GM20431 (cell line): Measurements from ENCODE around the gene NGDN.

Experiments
- in situ Hi-C: fragments of 300-500 bp; cut with MseI, MboI; formaldehyde crosslinking; loops from one replicate; pipeline ENCODE4 v1.15.0; 2020; ENCODE audit warnings: low sequenced_read_pairs; ENCODE audit not compliant: unreplicated experiment

The NGDN gene

DNA sequence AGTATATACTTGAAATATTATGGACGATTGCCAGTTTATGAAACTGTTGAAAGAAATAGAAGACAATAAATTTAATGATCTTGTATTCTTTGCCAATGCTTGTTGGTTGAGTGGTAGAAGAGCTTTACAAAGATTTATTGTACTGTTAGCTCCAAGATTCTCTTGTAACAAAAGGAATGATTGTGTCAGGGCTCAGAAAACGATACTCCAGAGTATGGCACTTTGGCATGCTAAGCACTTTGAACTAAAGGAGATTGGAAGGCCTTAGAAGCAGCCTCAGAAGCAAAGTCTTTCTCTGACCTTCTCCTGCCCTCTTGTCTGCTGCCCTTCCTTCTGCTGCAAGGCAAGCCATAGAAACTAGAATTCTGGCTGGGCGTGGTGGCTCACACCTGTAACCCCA is 4.2 kb upstream of the NGDN start:
- in situ Hi-C loops: no loop called here

DNA sequence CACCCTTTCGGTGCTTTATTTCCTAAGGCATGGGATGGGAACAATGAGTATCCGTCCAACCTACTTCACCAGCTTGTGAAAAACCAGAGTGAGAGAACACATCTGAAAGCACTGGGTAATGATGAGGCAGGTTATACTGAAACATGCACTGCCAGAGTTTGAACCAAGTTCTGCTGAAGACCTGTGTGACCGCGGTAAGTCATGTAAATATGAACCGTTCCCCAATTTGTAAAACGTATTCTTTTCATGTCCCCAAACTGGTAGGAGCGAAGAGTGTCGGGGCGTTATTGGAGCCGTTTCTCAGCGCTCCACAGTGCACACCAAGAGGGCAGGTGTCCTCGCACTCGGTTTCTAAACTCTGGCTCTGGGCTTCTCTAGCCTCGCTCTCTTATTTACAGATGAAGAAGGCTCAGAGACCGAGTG is 788 bp upstream of the NGDN start:
- in situ Hi-C loops: no loop called here

DNA sequence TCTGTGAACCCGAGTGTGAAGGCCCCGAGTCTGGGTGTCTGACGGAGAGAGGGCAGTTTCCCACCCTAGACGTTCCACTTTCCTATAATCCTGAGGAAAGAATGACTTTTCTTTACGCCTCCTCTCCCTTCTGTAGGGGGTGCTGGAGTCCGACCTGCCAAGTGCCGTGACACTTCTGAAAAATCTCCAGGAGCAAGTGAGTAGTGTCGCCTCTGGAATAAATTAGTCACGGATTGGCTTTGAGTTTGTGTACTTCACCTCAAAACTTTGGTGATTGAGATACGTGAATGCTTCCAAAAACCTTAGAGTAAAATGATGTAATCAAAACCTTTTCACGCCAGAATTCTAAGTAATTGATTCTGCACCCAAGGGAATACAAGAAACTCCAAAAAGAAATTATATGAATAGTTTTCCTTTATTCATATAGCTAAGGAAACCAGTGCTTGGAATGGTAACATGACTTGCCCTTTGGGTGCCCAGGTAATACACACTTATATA is 452 bp downstream of the NGDN start:
- in situ Hi-C loops: loop anchor here (10.0 kb wide), 1 partner anchor 95 kb away; the partner anchor contains the start of gene AP1G2

DNA sequence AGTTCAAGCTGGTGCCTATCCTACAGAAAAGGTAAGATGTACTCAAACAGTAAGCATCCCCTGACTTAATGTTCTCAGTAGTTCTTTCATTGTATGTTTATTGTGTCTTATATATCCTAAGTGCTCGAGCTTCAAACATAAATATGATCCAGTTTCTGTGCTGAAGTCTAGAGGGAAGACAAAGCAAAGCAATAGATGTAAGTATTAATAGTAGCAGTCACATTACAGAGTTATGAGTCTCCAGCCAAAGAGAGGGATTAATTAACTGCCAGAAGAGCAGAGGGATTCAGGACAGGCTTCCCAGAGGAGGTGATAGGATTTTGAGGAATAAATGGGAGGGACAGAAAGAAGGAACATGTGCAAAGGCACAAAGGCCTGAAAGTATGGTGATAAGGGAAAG is 1.4 kb downstream of the NGDN start:
- in situ Hi-C loops: loop anchor here (10.0 kb wide), 1 partner anchor 94 kb away; the partner anchor contains the start of gene AP1G2

DNA sequence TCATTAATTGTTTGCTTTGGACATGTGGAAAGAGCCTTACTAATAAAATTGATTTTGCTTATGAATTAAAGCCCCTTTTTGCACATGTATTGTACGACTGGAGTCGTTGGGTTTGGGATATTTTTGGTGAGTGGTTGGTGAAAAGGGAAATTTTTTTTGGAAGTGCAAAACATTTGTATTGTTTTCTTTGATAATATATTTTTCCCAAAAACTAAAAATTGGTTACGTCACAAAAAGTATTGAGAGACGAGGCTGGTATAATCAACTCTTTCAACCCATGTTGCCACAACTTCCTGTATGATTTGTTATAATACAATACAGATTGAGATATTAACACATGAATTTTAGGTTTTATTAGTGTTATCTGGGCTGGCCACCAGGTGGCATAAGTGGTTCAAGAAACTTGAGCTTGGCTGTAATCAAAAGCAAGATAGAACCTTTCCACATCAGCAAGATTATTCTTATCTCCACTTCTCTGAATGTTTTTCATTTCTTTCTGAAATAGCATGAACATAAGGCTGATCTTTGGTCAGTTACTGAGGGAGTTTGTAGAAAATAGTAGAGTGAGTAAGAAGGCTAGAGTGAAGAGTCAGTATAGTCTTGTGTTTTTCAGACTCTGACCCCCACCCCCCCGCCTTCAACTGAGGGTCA is 8.7 kb downstream of the NGDN start:
- in situ Hi-C loops: loop anchor here (10.0 kb wide), 1 partner anchor 87 kb away; the partner anchor contains the start of gene AP1G2

DNA sequence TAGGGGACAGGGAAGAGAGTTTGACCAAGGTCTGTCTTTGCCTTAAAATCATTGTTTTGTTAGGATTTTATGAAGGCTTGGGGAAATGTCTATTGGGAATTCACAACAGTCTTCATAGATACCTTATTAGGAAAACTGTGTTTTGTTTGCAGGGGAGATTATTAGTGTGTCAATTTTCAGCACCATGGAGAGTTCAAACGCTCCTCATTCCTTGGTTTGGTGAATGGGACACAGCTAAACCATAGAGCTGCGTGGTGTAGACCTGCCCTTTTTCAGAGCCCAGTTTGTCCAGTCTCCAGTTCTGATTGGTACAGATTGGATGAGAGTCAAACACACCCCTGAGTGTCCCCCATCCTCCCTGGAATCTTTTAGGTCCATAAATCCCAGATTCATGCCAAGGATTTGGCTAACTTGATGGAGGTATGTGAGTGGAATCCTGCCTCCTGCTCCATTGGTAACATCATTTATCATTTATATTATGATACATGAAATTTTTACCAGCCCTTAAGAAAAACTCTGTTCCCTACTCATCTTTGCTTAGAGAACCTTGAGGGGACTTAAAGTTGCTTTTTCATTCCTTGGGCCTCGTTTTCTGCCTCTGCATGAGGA is 12.0 kb downstream of the NGDN start:
- in situ Hi-C loops: no loop called here

DNA sequence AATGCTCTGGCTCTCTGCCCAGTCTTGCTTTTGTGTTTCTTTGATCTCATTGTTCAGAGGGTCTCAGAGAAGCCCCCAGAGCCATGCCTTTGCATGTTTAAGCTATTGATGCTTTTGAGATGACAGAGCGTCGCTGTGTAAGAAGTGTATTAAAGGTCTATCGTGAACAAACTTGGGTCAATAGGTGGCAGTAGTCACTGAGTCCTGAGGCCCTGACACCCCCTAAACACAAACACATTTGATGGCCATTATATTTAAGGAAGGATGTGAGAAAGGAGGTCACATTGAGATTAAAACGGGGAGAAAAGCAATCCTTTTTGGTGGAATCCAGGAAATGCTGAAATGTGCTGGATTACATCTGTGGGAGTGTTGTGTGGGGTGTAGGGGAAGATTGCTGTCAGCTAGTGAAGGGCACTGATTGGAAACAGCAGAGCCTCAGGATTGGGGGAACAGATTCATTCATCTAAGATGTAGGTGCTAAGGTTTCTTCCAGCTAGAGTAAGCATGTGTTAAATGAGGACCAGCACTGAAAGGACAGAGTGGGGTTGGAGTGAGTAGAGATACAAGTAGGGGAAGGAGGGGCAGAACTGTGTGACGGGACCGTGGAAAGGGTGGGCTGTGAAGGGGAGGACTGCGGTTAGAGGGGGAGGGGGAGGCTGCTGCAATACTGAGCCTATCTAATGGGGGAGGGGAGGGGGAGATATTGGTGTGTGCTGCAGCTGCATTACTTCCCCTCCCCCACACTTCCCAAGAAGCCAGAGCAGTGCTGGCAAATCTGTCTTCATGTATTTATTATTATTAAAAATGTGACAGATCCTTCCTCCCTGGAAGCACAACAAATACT is 12.7 kb downstream of the NGDN start:
- in situ Hi-C loops: no loop called here

DNA sequence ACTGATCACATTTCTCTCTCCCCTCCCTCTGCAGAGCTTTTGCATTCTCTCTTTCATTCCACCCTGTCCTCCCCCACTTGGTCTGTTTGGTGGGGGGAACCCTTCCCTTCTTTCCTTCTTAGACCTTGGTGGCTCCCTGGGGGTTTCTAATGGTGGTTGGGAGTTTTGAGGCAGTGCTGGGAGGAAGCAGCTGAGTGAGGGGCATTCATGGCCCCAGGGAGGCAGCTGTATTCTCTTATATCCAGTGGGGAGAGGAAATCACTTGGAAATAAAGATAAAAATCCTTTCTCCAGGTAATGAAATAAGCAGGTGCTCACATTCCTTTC is 13.3 kb downstream of the NGDN start:
- in situ Hi-C loops: no loop called here

DNA sequence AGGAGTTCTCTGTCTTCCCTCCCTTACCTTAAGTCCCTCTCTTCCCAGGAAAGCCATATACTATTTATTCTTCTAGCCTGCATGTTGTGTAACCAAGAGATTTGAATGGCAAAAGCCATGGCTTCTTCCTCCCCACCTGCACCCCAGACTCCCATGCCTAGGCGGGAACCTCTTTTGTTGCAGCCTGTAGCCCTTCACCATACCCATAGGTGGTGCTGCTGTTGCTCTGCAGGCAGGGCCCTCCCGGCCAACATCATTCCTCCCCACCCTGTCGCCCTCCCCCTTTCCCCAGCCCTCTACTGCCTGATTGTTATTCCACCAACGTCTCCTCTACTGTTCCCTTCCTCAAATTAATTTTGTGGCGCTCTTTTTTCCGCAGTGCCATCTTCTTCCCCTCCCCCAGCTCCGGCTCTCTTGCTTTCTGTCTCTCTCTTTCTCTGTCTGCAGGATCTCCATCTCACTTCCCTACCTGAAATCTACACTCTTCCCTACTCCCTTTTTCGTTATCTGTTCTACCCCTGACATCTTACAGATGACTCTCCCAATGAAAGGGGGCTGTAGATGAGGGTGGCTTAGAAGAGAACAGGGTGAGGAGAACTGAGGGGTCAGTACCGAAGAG is 13.8 kb downstream of the NGDN start:
- in situ Hi-C loops: no loop called here

DNA sequence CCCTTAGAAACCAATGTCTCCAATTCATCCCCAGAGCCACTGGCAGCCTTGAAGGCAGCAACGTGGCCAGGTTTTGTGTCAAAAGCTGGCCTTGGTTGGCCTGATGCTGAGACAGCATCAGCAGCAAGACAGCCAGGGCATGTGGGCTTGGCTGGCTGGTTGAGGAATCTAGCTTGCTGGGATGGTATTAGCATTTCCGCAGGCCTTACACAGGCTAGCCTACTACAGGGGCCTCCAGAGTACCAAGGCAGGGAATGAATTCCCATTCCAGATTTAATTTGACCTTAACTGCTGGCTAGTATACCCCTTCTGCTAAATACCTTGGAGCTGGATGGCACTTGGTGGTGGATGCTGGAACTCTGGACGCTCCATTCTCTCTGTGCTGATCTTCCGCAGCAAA is 15.8 kb downstream of the NGDN start:
- in situ Hi-C loops: no loop called here

DNA sequence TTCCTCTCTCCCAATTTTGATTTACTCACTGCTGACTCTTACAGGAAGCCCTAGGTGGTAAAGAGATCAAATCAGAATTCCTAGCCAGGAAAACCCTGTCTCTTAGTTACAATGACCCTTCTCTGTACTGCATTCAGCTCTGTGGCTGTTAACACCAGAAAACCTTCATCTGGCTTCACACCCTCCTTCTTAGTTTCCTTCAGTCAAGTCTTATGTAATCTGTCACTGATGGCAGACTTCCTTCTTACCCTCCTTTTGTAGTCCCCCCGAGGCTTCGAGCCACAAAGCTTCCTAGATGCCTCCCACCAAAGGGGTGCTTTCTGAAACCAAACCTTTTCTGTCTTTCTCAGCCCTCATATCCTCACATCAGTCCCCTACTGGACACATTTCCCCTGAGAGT is 16.5 kb downstream of the NGDN start:
- in situ Hi-C loops: no loop called here

DNA sequence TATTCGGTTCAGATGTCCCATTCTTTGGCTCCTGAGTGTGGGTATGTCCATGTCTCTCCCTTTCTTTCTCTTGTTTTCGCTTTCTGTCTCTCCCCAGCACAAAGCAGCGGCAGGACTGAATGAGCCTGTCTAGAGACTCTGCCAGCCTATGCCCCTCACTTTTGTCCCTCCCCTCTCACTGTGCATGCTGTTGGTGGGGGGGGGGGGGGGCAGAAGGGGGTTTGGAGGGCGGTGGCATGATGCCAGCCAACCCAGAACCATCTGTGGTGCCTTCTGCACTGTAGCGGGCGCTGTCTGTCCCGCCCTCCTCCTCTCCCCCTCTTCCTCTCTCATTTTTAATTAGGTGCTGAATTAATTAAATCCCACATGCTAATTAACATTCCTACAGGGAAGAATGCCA is 17.7 kb downstream of the NGDN start:
- in situ Hi-C loops: no loop called here

DNA sequence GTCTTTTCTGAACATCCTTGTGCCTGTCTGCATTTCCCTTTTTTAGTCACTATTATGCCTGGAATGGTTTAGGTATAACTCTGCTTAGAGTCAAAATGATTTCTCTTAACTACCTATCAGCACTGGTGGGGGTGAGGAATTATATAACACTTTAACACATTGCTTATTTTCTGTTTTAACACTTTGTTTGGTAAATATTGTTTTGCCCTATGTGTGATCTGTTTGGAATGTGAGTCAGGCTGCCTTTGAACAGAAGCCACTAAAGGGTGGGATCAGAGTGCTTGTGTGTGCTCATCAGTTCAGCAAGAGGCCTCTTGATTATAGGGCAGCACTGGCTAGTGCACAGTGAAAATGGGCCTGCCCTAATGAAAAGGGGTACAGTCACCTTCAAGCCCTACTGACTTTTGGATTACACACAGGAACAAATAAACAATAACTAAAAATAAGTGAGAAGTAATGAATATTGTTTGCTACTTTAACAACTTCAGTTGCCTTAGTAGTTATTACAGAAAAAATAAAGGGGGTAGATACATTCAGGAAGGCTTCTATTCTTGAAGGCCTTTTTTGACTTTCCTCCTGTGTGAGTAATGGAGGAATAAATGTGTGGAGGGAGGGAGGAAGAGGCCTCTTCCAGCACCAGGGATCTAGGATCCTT is 23.2 kb downstream of the NGDN start:
- in situ Hi-C loops: no loop called here

DNA sequence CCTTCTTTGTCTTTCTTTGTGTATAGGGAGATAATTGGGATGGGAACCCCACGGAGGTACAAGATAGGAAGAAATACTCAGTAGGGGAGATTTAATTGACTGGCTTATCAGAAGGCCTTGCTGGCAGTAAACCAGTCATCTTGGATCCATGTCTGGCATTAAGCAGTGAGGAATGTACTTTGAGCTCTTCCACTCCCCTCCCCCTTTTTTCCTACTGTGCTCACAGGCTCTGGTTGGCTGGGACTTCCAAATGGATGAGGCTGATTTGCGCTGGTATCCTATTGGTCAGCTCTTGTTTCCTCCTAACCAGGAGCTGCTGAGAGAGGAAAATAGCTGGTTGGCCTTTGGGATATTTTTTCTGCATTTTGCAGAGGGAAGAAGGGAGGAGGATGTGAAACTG is 24.7 kb downstream of the NGDN start:
- in situ Hi-C loops: no loop called here

DNA sequence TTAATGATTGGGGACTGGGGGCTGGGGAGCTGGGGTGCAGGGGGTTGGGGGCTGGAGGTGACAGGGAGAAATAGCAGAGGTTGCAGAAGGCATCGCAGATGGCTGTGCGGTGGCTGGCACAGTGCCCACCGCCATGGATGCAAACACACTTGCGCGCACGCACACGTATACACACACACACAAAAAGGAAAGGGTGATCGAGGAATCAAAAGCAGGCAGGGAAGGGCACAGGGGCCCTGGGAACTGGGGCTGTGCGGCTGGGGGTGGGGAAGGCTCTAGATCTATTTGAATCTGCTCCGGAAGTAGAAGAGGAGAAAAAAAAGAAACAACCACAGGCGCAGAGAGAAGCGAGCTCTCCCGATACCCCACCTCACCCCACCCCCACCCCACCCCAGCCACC is 42.7 kb downstream of the NGDN start:
- in situ Hi-C loops: no loop called here

DNA sequence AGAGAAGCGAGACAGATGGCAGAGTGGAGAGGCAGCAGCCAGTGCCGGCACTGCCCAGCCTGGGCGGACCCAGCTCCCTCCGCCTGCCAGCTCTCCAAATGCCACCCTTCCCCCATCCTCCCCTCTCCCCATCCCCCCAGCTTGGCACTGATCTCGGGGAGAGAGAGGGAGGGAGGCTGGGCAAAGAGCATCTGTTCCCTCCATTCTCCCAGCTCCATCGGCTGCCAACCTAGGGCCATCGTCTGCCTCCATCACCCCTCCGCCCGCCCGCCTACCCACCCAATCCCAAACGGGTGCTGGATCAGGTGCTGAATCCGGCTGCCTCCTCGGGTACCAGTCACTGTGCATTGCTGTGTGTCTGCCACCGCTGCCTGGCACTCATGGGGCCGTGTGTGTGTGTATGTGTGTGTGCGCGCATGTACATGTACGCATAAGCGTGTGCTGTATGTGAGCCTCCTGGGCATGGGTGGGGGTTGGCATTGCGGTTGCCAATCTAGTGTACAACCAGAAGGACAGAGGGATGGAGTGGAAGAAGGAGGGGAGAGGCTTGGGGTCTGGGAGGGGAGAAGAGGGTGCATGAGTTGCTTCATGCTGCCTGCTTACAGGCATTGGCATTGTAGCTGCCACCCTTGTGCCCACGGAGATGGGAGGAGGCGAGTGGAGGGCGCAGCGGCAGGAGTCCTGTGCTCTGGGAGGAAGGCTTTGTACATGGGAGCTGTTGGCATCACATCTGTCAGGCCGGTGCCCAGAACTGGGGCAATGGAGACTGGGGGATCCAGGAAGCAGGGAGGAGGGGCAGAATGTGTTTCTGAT is 43.7 kb downstream of the NGDN start:
- in situ Hi-C loops: no loop called here

DNA sequence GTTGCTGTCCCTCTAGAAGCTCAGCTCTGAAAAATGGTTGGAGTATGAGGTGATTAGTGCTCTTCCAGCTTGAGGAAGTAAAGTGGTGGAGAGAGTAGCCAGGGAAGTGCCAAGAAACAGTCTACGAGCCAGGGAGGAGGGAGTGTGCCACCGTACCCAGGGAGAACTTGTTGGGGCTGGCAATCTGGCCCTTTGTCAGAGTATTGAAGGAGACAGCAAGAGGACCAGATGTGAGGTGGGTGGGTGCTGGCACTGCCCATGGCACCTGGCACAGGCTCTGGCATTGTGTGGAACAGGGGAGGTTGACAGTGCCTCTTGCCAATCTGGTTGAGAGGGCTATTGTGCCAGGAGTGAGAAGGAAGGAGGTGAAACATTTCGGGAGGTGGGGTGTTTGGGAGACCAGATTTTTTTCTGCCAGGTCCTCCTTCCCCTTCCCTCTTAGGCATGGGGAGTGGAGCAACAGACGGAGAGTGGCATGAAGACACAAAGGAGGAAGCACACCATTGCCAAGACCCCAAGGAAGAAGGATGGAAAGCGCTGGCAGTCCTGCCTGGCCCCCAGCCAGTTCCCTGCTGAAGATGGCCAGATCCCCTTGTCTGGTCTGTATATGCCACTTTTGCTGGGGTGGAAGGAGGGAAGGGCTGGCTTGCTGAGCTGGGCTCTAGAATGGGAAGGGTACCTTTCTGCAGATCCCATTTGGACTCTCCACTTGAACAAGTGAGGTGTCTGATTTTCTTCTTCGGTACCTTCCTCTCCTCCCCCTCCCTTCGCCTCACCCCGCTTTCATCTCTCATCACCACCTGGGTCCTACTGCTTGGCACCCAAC is 44.5 kb downstream of the NGDN start:
- in situ Hi-C loops: no loop called here

DNA sequence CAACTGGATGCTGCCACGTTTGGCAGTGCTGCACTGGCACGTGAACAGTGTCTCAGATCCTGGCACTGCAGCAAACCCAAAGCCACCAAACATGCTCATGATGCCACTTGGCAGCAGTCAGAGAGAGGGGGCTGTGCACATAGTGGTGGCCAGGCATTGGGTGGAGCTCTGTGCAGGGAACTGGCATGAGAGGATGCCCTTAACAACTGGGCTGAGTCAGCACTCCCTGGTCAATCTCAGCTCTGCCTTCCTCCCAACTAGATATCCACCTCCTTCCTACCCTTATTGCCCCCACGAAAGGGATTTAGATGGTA is 45.1 kb downstream of the NGDN start:
- in situ Hi-C loops: no loop called here
